ENCODE data around the gene PIERCE2.
"Not testable (repeated sequence)": the region's sequence is repeated elsewhere in the genome, so short reads cannot be mapped to it uniquely, and the experiment has no call there.

PIERCE2 gene, protein sequence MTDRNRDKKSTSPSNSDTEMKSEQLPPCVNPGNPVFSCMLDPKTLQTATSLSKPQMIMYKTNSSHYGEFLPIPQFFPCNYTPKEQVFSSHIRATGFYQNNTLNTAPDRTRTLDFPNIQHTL

DNA sequence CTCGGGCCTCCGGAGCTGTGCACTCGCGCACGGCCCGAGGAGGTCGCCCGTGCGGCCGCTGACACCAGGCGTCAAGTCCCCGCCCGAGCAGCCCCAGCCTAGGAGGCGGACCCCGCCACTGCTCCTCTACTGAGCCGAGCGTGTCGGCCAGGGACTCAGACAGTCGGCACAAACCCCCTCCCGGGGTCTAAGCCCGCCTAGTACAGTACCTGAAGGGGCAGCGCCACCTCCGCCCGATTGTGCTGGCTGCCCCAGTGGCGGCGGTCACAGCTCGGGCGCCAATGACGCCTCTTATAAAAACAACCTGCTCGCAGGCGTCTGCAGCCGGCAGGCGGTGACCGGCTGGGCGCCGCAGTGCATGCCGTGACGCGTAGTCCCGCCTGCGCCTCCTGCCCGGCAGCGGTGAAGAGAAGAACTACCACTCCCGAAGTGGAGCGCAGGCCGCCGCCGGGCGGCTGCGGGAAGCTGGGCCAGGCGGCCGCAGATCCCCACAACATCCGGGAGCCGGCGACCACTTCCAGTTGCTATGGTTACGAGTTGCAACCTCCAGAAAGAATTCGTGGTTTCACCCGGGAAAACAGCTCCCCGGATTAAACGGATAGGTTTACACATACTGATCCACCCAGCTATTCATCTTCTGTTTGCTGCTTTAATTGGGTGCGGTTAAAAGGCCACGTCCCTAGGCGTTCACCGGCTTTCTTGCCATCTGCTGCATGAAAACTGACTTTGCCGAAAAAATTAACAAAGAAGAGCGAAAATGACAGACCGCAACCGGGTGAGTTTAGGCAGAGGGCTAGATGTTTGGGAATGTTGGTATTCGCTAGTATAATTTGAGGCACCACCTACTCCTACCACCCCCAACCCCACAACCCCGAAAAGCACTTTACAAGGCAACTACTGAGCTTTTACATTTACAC is at the start of gene PIERCE2, which contains the start of gene CCPG1:
Gene PIERCE2, plus strand, starts transcription at position 484 of the 917 bp plus-strand sequence. Its CDS starts 274 bp downstream, at position 758.
Gene CCPG1, minus strand, starts transcription at position 348 of the 917 bp plus-strand sequence. CDS start 18,935 bp downstream, outside the sequence.
- DNase-seq, result peak; percentile 91

DNA sequence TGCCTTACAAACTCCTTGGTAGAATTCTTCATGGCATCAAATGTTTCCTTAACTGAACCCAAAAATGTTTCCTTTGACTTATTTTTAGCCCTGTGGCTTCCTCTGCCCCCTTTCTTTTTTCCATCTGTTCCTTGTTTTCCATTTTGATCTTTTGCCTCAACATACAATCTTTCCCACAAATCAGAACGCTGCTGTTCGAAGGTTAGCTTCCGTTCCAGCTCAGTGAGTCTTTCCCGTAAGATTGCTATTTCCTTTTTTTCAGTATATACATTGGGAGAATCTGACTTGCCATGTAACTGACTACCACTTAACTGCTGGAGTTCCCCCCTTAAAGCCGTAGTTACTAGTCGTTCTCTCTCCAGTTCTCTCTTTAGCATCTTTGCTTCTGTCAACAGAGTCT is 48.0 kb upstream of the PIERCE2 start:
- no peak for DNase-seq

DNA sequence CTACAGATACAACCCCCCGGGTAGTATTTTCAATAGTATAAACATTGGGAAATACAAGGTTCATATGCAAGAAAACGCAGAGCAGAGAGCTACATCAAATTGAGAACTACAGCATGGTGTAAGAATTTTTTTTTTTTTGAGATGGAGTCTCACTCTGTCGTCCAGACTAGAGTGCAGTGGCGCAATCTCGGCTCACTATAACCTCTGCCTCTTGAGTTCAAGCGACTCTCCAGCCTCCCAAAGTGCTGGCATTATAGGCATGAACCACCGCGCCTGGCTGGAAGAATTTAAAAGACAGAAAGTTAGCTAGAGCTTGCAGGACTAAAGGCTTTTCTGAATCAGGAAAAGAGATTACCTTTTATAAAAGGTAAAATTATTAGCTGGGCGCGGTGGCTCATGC is 47.2 kb upstream of the PIERCE2 start:
- no peak for DNase-seq

DNA sequence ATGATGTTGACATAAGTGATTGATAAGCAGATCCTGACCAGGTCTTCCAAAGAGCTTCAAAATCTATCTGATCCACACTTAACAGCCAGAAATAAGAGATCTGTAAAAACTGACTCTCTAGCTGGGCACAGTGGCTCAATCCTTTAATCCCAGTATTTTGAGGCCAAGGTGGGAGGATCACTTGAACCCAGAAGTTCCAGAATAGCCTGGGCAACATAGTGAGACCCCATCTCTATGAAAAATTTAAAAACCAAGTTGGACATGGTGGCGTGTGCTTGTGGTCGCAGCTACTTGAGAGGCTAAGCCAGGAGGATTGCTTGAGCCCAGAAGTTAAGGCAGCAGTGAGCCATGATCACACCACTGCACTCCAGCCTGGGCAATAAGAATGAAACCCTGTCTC is 45.7 kb upstream of the PIERCE2 start:
- DNase-seq, result no peak

DNA sequence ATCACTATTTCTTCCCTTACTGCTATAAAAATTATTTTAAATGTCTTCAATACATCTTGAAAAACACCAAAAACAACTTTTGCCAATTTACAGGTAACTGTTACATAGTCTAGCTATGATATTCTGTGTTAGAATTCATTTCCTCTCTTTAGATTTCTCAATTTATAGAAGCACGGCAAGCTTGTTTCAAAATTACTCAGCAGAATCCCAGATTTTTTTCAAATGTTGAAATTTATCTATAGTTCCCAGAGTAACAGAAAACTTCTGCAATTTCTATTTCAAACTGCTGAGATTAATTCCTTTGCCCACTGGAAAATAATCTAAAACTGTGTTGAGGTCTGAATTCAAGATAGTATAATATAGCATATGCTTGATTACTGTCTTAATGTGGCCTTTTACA is 41.3 kb upstream of the PIERCE2 start:
- DNase-seq, result no peak

DNA sequence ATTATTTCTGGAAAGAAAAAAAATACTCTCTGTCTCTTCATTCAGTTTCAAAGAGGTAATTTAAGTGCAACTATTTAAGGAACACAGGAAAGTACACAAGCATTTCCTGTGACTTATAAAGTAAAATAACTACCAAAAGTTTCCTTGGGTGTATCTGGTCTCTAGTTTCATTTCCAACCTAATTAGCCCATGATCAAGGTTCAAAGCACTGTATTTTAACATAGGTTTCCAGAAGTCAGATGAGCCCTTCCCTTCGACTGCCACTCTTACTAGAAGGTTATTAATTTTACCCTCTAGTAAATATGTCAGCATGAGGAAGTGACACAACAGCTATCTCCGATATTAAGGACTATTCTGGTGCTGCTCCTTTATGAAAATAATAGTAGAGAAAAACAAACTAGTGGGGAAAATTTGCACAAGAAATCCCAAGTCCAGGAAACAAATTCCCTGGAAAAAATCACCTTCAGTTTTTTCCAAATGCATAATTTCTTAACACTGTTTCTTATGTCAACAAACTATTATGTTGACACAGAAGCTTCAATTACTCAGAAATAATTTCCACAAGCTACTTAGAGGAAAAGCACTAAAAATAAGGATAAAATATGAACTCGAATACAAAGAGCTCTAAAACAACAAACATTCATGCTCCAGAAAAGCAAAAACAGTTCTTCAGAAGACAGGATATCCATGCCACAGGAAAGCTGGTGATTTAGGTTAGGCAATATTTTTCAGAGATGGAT is 35.4 kb upstream of the PIERCE2 start:
- no peak for DNase-seq

DNA sequence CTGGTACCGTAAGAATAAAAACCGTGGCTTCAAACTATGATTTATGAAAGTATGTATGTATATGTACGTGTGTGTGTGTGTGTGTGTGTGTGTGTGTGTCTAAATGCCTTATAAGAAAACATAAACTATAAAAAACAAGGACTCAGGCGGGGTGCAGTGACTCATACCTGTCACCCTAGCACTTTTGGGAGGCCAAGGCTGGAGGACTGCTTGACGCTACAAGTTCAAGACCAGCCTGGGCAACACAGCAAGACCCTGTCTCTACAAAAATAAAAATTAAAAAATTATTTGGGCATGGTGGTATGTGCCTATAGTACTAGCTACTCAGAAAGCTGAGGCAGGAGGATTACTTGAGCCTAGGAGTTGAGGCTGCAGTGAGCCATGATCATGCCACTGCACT is 29.2 kb upstream of the PIERCE2 start:
- no peak for DNase-seq

DNA sequence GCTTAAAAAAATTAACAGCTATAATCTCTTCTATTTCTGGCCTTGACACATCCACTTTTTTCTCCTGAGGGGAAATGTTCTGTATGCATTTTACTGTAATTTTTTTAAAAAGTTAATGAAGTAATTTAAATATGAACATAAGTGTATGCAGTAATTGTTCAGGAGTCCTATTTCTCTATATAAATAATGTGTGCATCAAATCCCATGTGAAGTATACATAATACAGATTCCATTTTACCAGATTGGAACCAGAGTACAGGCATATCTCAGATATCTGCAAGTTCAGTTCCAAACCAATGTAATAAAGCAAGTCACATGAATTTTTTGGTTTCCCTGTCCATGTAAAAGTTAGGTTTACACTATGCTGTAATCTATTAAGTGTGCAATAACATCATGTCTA is 26.7 kb upstream of the PIERCE2 start:
- DNase-seq, result no peak

DNA sequence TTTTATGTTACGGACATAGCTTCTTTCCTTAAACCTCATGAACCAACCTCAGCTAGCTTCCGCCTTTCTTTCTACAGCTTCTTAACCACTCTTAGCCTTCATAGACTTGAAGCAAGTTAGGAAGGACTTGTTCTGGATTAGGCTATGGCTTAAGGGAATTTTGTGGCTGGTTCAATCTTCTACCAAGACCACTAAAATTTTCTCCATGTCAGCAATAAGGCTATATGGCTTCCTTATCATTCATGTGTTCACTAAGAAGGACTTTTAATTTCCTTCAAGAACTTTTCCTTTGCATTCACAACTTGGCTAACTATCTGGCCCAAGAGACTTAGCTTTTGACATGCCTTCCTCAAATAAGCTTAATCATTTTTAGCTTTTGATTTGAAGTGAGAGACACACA is 24.6 kb upstream of the PIERCE2 start:
- DNase-seq, result no peak

DNA sequence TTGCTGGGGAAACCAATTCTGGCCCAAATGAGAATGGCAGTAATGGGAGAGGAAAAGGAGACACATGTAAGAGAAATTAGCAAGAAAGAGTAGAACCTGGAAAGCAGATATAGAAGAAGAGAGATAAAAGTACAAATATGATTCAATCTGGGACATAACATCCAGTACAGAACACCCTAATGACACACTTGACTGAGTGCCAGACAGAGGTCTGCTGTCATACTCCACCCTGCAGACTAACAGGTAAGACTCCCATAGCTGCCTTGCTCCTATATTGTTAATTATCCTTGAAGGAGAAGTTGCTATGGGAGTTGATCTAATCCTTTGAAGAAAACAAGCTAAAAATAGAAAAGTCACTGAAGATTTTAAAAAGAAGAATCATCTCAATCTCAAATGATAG is 21.3 kb upstream of the PIERCE2 start:
- DNase-seq, result no peak

DNA sequence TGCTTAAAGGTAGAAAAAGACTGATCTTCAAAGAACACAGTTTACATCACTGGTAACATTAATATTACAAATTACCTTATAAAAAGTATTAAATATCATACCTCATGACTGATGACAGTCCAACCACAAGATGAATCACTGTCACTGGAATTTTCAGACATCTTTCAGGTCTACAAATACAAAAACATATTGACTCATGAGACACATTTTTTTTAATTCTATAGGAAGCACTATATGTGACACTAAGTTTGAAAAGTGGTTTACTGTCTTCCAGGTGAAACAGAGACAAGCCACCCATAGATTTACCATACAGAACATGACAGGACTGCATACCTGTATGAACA is 19.1 kb upstream of the PIERCE2 start:
- no peak for DNase-seq

DNA sequence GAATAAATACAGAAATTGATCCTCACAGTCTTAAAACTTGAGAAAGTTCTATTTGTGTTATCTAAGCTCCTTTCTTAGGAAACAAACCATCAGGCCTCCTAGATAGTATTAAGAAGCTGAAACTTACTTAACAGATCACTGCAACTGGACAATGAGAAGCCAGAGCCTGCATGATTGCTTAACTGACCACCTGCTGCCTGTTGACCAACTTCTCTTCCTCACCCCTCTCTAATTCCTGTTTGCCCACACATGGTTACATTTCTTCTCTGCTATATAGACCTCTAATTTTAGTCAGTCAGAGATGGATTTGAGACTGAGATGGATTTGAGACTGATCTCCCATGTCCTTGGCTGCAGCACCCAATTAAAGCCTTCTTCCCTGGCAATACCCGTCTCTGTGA is 13.6 kb upstream of the PIERCE2 start:
- no peak for DNase-seq

DNA sequence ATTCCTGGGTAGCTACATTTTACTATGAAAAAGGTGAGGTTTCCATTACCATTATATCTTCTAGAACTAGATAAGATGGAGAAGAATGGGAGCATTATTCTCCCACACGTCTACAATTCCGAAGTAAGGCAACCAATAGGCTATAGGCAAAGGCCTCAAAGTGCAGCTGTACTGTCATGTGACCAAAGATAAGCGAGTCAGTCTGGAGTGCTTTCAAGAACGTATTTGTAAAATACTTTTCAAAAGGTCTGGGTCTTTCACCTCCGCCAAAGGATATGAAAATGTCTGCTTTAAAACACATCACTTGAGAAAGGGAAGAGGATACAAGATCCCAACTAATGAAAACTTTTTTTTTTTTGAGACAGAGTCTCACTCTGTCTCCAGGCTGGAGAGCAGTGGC is 10.1 kb upstream of the PIERCE2 start:
- no peak for DNase-seq

DNA sequence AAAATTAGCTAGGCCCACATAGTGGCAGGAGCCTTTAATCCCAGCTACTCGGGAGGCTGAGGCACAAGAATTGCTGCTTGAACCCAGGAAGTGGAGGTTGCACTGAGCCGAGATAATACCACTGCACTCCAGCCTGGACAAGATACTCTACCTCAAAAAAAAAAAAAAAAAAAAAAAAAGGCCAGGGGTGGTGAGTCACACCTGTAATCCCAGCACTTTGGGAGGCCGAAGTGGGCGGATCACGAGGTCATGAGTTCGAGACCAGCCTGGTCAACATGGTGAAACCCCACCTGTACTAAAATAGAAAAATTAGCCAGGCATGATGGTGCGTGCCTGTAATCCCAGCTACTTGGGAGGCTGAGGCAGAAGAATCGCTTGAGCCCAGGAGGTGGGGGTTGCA is 8.2 kb upstream of the PIERCE2 start:
- DNase-seq, result not testable (repeated sequence)

DNA sequence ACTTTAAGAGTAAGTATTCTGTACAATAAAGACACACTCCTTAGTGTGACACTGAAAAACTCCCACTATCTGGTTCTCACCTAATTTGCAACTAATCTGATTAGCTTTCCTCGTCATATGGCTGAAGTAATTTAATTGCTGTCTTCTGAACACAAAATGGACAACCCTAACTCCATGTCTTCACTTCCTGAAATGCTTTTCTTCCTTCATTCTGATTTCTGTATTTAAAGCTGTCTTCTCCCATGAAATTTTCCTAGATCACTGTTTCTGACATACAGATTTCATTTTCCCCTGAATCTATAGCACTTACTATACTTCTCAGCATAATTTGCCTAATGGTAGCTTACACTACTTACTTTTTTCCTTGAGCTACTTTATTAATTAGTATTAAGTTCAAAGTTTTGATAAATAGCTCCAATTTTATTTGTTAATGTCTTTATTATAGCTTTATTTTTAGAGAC is 6.5 kb upstream of the PIERCE2 start:
- no peak for DNase-seq

DNA sequence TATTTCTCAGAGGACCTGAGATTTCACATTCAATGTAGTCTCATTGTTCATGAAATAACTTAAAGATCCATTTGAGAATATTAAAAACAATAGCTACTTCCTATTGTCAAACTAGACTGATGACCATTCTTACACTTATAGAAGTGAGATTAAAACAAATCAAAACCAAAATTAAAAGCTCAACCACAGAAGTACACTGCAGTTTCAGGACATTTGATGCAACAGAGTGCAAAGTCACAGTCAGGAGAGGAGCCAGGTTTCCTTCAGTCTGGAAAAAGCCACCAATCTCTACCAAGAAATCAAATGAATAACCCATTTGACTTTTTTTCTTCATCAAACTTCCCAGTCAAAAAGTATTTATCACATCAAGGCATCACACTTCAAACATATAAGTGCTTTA is 5.6 kb upstream of the PIERCE2 start:
- no peak for DNase-seq

DNA sequence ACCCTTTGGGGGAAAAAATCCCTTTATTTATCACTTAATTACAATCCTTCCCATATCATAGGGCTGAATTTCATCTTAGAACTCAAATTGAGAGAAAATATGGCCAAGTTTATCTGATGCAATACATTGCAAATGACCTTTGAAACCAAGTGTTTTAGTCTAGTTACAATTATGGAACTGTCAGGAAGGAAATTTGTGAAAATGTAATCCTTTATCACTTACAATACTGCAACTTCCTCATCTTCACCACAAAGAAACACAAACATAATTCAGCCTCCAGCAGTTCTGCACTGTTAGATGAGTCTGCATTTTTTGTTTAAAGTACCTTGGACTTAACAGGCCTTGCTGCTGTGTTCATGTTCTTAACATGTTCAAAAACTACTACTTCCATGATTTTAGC is 4.8 kb upstream of the PIERCE2 start:
- DNase-seq, result no peak

DNA sequence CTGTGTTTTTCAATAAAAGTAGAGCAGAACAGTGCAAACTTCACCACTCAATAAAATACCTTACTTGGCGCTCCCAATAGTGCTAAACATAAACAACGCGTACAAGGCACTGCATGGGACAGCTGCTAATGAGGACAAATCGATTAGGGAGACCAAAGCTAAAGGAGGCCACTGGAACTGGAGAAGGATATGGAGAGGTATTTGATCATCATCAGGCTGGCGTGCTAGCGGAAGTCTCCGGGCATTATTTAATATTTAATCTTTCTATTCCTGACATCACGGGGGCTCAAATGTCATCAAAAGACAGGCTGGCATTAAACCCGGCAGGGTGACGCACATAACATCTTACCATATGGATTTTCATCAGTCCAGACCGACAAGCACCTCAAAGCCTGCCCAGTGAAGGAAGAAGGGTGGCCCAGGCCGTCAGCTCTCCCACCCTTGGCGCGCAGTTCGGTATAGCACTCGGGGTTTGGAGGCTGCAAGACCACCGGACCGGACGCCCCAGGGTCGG is 740 bp upstream of the PIERCE2 start:
- no peak for DNase-seq

DNA sequence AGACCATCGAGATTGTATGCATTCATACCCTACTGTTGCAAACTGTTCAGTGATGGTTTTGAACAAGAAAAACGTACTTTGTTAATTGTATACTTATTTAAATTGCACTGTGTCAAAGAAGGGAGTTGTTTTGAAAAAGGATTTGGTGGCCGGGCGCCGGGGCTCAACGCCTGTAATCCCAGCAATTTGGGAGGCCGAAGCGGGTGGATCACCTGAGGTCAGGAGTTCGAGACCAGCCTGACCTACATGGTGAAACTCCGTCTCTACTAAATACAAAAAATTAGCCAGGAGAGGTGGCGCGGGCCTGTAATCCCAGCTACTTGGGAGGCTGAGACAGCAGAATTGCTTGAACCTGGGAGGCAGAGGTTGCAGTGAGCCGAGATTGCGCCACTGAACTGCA is 681 bp downstream of the PIERCE2 start:
- not testable (repeated sequence) for DNase-seq

DNA sequence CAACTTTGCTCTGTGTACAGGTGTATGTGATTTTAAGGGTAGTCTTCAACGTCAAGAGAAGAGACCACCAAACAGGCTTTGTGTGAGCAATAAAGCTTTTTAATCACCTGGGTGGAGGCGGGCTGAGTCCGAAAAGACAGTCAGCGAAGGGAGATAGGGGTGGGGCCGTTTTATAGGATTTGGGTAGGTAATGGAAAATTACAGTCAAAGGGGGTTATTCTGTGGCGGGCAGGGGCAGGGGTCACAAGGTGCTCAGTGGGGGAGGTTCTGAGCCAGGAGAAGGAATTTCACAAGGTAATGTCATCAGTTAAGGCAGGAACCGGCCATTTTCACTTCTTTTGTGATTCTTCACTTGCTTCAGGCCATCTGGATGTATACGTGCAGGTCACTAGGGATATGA is 9.4 kb downstream of the PIERCE2 start:
- DNase-seq, result not testable (repeated sequence)

DNA sequence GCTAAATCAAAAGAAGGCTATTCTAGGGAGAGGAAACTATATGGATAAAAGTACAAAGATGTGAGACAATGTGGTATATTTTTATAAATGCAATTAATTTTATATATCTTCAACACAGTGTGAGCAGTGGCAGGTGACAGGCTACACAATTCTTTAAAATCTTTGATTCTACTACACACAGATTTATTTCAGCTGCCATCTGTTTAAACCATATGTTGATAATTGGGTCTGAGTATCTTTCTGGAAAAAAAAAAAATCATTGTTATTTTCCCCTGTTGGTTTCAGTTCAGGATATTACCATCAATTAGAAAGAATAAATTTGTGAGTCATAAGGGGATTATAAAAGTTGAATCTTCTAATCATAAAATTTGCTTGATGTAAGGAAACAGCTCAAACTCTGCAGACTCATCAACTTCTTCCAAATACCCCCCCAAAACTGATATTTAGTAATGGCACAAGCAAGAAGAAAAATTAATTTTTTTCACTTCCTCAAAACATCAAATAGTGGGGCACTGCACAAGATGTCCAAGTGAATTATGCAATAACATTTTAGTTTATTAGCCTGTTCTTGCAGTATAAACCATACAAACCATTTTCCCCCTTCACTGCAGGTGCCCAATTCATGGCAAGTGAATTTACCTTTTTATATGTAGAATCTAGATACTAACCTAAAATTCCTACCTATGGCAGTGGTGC is 12.0 kb downstream of the PIERCE2 start:
- no peak for DNase-seq

DNA sequence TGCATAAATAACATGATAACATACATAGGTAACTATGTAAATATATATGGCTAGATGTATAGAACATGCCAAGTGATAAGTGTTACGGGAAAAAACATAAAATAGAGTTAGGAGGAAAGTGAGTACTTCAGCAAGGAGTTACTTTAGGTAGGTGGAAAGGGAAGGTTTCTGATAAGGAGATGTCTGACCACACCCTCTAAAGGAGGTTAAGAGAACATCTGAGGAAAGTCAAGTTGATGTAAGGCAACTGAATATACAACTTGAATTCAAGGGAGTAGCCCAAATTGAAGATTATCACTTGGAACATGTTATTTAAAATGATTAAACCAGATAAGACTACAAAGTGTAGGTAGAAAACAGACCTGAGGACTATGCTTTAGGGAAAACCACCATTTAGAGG is 13.8 kb downstream of the PIERCE2 start:
- no peak for DNase-seq
